COR-L47 (cell line): ENCODE measurements around the gene ATP8B1.

Experiments used
- DNase-seq: peaks from one replicate; lab custom pipeline; 2025; lab: John Stamatoyannopoulos, UW

The ATP8B1 gene

GRCh38 chr18:57792631-57793301 is 10.3 kb downstream of the ATP8B1 start:
- DNase-seq = no peak

DNA sequence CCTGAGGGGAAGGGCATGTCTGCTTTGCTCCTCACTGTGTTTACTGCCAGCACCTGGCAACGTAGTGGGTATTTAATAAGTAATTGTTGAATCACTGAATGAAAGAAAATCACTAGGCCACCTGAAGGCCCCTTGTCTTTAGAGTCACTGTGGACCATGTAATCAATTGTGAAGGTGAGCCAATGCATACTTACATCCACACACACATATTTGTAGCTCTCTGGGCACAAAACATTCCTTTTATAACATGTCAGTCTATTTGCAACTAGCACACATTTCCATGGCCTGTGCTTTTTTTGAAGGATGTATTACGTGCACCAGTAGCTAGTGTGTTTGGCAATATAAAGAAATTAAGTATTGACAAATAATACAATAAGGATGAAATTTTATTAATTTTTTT is 11.2 kb downstream of the ATP8B1 start:
- no peak for DNase-seq

GRCh38 chr18:57791192-57791591 is 11.9 kb downstream of the ATP8B1 start:
- no peak for DNase-seq

DNA sequence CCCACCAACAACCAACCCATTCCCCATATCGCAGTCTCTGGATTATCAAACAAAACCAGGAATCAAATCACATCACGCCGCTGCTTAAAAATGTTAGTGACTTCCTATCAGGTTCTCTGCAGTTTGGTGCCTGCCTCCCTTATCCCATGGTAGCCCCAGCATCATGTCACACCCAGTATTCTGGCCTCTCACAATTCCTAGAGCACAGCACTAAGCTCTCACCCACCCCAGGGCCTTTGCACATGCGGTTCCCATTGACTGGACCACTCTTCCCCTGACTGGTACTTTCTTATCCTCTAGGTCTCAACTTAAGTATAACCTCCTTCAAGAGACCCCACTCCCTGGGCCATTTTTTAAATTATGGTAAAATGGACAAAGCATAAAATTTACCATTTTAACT is 12.8 kb downstream of the ATP8B1 start:
- DNase-seq = no peak

DNA sequence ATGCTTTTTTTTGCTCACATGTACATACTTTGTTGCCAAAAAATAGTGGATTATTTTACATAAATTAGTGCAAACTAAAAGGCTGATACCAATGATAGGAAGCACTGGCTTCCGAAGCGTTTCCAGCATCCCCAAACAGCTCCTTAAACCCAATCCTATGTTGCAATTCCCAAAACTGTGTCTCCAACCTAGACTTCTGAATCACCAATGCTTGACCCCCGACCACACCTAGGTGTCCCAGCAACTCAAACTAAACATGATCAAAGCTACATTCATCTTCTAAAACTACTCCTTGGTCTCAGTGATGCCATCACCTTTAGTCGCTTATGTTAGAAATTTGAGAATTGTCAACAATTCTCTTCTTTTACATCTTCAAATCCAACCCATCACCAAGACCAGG is 13.4 kb downstream of the ATP8B1 start:
- DNase-seq = no peak

GRCh38 chr18:57789090-57789489 is 14.0 kb downstream of the ATP8B1 start:
- DNase-seq = no peak

DNA sequence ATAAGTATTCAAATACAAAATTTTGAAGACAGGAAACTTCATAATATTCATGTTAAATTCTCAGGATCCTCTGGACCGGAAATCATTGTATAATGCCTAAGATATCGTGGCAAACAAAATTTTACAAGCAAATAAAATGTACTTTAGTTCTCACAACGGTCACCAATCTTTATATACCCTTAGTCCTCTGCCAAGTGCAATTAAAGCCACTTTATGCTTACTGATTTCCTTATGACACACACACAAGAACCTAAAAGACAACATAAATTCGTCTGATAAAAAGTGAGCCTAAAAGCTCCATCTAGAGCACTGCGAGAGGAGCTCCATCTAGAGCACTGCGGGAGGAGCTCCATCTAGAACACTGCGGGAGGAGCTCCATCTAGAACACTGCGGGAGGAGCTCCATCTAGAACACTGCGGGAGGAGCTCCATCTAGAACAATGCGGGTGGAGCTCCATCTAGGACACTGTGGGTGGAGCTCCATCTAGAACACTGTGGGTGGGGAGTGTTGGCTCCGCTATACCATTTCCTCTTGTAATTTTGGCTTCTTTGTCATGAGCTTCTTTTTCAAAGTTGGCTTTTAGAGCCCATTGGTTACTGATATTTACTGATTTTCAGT is 15.9 kb downstream of the ATP8B1 start:
- no peak for DNase-seq

DNA sequence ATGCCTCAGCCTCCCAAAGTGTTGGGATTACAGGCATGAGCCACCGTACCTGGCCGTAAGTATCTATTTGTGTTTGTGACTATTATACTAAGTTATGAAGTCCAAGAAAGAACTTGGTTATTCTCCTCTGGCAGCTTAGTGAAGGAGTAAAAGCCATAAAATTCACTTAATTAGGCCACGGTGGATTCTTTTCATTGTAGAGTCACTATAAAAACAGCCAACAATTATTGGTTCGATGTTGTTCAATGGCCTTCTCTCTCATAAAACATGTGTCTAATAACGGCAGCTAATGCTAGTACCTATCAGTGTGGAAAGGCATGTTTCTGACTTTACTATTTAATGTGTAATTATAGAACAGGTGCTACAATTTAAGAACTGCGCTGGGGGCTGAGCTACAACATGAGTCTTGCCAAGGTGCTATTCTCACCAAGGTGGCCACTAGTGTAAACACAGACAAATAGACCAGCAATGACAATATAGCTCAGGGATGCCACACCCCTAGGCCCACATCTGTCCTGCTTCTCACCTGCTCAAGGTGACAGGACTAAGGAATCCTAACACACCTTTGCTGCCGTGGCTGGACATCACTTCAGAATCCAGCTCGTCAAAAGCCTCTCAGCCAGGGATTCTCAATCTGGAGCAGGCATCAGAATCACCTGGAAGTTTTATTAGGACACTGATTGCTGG is 17.2 kb downstream of the ATP8B1 start:
- DNase-seq = peak; percentile 90

DNA sequence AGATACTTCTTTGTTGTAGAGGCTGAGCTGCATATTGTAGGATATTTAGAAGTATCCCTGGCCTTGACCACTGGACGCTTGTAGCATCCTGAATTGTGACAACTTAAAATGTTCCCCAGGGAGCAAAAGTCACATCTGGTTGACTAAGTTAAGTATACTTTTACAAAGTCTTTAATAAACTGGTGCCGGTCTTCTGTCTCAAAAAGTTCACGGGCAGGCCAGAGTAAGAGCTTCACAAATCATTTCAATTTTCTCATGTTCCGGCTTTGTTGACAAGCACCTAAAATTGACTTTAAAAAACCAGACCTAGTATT is 18.4 kb downstream of the ATP8B1 start:
- no peak for DNase-seq

DNA sequence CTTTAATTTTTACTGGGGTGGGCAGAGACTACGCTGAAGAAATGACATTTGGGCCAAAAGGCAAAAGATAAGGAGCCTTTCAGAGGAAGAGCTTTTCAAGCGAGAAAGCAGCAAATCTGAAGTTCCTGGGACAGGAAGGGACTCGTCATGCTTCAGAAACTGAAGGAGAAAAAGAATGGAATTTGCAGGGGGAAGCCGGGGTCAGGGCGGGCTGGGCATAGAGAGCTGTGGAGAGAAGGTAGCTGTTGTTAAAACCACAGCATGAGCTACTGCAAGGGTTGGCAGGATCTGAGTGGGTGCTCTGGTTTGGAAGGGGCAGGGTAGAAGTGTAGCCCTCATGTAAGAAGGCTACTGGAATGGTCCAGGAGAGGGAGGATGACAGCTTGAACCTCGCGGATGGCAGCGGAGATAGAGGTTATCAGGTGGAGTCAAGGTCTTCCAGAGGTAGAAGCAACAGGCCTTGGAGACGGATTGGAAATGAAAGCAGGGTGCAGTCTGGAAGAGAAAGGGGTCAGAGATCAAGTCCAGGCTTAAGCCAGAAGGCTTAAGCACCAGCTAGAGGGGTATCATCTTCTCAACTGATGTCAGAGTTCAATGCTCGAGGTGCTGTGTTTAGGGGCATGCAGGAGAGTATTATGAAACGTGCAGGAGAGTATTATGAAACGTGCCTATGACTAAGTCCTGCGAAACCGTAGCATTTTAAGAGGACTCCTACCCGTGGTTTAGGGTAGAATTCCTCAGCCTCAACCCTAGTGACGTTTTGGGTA is 18.9 kb downstream of the ATP8B1 start:
- DNase-seq = no peak

- no peak for DNase-seq
These were observed 21.1 kb downstream of the ATP8B1 start for GRCh38 chr18:57782049-57782448.

DNA sequence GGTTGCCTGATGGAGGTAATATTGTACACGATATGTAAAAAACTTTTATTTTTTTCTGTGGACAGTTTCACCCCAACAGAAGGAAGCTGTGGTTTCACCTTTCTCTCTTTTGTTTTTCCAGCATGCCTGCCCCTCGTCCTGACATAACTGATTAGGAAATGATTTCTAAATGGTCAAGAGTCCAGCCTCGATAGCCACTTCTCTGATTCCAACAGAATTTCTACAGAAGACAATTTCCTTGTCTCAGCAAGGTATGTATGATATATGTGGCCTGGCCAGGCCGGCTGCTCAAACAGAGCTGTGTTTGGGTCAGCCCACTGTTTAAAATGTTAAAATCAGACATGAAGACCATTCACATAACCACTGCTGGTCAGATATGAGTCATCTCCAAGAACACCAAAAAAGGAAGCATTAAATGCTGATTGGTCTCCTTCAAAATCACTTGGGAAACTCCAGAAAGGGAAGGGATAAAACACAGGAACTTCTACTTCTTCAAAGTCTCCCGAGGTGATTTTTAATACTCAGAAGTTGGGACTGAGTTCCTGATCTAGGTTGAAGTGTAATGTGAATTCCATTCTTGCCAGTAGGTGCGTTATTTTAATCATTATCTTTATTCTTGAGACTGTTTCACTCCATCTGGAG is 22.3 kb downstream of the ATP8B1 start:
- DNase-seq = no peak

DNA sequence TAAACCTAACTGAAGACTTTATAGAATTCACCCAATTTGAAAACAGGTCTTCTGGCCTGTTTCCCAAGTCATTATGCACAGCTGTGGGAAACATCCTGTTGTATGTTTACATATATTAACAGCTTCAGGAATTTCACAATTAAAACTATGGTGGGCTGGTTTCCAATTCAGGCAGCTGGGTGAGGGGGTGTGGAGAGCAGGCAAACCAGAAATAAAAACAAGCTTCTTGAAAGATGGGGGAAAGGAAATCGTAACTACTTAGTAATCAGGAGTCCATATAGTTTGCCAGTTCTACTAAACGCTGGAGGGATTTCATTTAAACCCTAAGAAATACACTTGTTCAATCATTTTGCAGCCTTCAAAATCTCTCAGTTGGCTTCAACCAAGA is 22.8 kb downstream of the ATP8B1 start:
- peak; percentile 84 for DNase-seq

- DNase-seq = no peak
These were observed 26.3 kb downstream of the ATP8B1 start for GRCh38 chr18:57776767-57777166.

- no peak for DNase-seq
These were observed 26.8 kb downstream of the ATP8B1 start for GRCh38 chr18:57776354-57776753.

- DNase-seq = no peak
These were observed 27.2 kb downstream of the ATP8B1 start for GRCh38 chr18:57775937-57776336.

- no peak for DNase-seq
These were observed 30.7 kb downstream of the ATP8B1 start for GRCh38 chr18:57772387-57772799.

- no peak for DNase-seq
These were observed 31.5 kb downstream of the ATP8B1 start for GRCh38 chr18:57771626-57772025.

GRCh38 chr18:57771193-57771592 is 31.9 kb downstream of the ATP8B1 start:
- no peak for DNase-seq

DNA sequence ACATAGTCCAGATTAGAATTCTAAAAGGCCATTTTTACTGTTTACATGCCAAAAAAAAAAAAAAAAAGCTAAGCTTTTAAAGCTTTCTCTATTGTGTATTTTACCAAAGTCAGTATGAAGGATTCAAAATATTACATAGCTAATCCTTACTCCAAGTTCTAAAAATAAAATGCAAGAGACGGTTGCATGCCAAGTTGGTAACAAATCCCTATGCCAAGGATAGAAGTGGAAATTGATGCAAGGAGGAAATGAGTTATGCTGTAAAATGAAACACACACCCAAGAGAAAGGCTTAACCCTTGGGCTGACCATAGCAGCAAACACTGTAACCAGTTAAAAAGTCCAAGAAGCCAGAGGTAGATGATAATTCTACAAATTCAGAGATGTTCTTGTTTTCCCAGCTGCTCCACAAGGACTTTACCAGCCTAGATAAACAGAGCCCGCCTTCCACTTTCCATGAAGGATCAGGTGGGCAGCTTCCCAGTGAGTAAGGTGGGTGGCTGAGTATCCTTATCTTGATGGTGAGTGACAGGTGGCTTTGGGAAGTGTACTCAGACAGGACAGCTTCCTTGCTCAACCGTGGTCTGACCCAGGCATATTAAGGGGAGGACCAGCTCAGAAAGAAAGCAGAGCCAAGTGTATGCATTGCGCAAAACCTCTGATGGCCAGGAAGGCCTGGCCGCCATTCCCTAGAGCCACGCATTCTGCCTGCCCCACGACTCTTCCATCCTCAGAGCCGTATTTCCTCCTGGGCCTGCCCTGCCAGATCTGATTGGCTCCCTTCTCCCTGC is 34.4 kb downstream of the ATP8B1 start:
- no peak for DNase-seq

- DNase-seq = no peak
These were observed 35.7 kb downstream of the ATP8B1 start for GRCh38 chr18:57767259-57768050.
